Measurements from ENCODE around the gene CACNA1D. TPM values are rescaled to one million over a fixed set of nuclear protein-coding genes. Genes with fewer than 3 reads are reported as not detected.
"Not testable (repeated sequence)": the region's sequence is repeated elsewhere in the genome, so short reads cannot be mapped to it uniquely, and the experiment has no call there.

CACNA1D gene
- polyA plus RNA-seq, 3 donors: 0.18 to 2.1 (median 1.5) TPM

GRCh38 chr3:53624061-53624857 is 129.8 kb downstream of the CACNA1D start:
- no peak overlapping the region for H3K27ac ChIP-seq (ENCODE audit: low read depth, low read length)
- WGBS, 3 donors: 66 to 75% (median 68%) methylated on average over 10 of the region's 10 CpGs

GRCh38 chr3:53626876-53627275 is 132.5 kb downstream of the CACNA1D start:
- 64 to 83% (median 65%) methylated on average over 3 of the region's 3 CpGs for WGBS, 3 donors
- no peak overlapping the region for H3K27ac ChIP-seq (ENCODE audit: low read depth, low read length)

GRCh38 chr3:53628536-53629401 is 134.4 kb downstream of the CACNA1D start:
- WGBS, 3 donors: 63 to 69% (median 63%) methylated on average over 10 of the region's 10 CpGs
- no peak overlapping the region for H3K27ac ChIP-seq (ENCODE audit: low read depth, low read length)

GRCh38 chr3:53629402-53629723 is 135.0 kb downstream of the CACNA1D start:
- H3K27ac ChIP-seq (ENCODE audit: low read depth, low read length): no peak overlapping the region
- WGBS, 3 donors: 46 to 80% (median 75%) methylated on average over 2 of the region's 2 CpGs

GRCh38 chr3:53630547-53630946 is 136.1 kb downstream of the CACNA1D start:
- WGBS, 3 donors: 24 to 78% (median 67%) methylated on average over 3 of the region's 3 CpGs
- H3K27ac ChIP-seq (ENCODE audit: low read depth, low read length): no peak overlapping the region

- 68 to 91% (median 74%) methylated on average over 9 of the region's 9 CpGs for WGBS, 3 donors
- no peak overlapping the region for H3K27ac ChIP-seq (ENCODE audit: low read depth, low read length)
Measured at GRCh38 chr3:53633197-53633787, 138.9 kb downstream of the CACNA1D start.

- no peak overlapping the region for H3K27ac ChIP-seq (ENCODE audit: low read depth, low read length)
- WGBS, 3 donors: 87 to 90% (median 90%) methylated on average over 3 of the region's 3 CpGs
Measured at GRCh38 chr3:53635041-53635440, 140.6 kb downstream of the CACNA1D start.

GRCh38 chr3:53638806-53639205 is 144.4 kb downstream of the CACNA1D start:
- 67 to 76% (median 75%) methylated on average over 4 of the region's 4 CpGs for WGBS, 3 donors

GRCh38 chr3:53641397-53641796 is 147.0 kb downstream of the CACNA1D start:
- 70 to 87% (median 86%) methylated on average over 5 of the region's 5 CpGs for WGBS, 3 donors
- no peak overlapping the region for H3K27ac ChIP-seq (ENCODE audit: low read depth, low read length)

More at GRCh38 chr3:53638806-53639205, 144.4 kb downstream of the CACNA1D start:
- not testable (repeated sequence) for H3K27ac ChIP-seq (ENCODE audit: low read depth, low read length)

GRCh38 chr3:53642211-53642610 is 147.8 kb downstream of the CACNA1D start:
- no peak overlapping the region for H3K27ac ChIP-seq (ENCODE audit: low read depth, low read length)
- WGBS, 3 donors: 81 to 88% (median 84%) methylated on average over 4 of the region's 4 CpGs

- 76 to 81% (median 77%) methylated on average over 4 of the region's 4 CpGs for WGBS, 3 donors
Measured at GRCh38 chr3:53643757-53644156, 149.3 kb downstream of the CACNA1D start.

GRCh38 chr3:53645754-53646153 is 151.3 kb downstream of the CACNA1D start:
- 57 to 80% (median 75%) methylated on average over 3 of the region's 3 CpGs for WGBS, 3 donors
- H3K27ac ChIP-seq (ENCODE audit: low read depth, low read length): no peak overlapping the region

More at GRCh38 chr3:53643757-53644156, 149.3 kb downstream of the CACNA1D start:
- no peak overlapping the region for H3K27ac ChIP-seq (ENCODE audit: low read depth, low read length)

GRCh38 chr3:53646723-53647122 is 152.3 kb downstream of the CACNA1D start:
- WGBS, 3 donors: 57 to 91% (median 90%) methylated on average over 3 of the region's 3 CpGs
- H3K27ac ChIP-seq (ENCODE audit: low read depth, low read length): no peak overlapping the region

- 73 to 88% (median 85%) methylated on average over 4 of the region's 4 CpGs for WGBS, 3 donors
- H3K27ac ChIP-seq (ENCODE audit: low read depth, low read length): no peak overlapping the region
Measured at GRCh38 chr3:53649816-53650215, 155.4 kb downstream of the CACNA1D start.

GRCh38 chr3:53650424-53650823 is 156.0 kb downstream of the CACNA1D start:
- no peak overlapping the region for H3K27ac ChIP-seq (ENCODE audit: low read depth, low read length)
- WGBS, 3 donors: 71 to 80% (median 72%) methylated on average over 5 of the region's 5 CpGs

GRCh38 chr3:53650928-53651661 is 156.7 kb downstream of the CACNA1D start:
- H3K27ac ChIP-seq (ENCODE audit: low read depth, low read length): no peak overlapping the region
- WGBS, 3 donors: 77 to 79% (median 79%) methylated on average over 5 of the region's 5 CpGs

GRCh38 chr3:53651927-53652326 is 157.5 kb downstream of the CACNA1D start:
- WGBS, 3 donors: 91 to 98% (median 94%) methylated on average over 8 of the region's 8 CpGs
- no peak overlapping the region for H3K27ac ChIP-seq (ENCODE audit: low read depth, low read length)

- WGBS, 3 donors: 67 to 79% (median 69%) methylated on average over 1 of the region's 1 CpG
- H3K27ac ChIP-seq (ENCODE audit: low read depth, low read length): no peak overlapping the region
Measured at GRCh38 chr3:53657651-53658050, 163.2 kb downstream of the CACNA1D start.
